ENCODE data around the gene SLC2A11. TPM values are rescaled to one million over a fixed set of nuclear protein-coding genes. Genes with fewer than 3 reads are reported as not detected.
A peak's percentile ranks its signal among the peaks of the same experiment; 100 is the strongest.

SLC2A11 gene
- total RNA-seq, 1 donor from 2014 or later, result 32.1 TPM

DNA sequence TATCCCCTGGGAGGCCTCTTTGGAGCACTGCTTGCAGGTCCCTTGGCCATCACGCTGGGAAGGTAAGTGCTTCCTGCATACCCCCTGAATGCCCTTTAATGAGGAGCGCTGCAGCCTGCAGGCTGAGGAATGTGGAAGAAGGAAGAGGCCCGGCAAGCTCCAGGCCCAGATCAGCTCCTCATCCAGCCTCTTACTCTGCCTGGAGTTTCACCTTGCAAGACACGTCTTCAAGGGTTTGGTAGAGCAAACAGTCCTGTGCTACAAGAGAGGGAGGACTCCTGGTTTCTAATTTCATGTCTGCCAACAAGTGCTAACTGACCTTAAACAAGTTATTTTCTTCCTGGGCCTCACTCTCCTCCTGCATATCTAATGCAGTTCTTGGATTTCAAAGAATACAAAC lies 10.9 kb downstream of the SLC2A11 start:
- Mint-ChIP-seq H3K4me3 (no peak overlapping the region), H3K9me3 (no peaks in the 10 kb centered on the region), H3K27me3 (no peaks in the 10 kb centered on the region), H3K36me3 (peaks cover 24% of the 10 kb centered on the region), H3K27ac (no peak overlapping the region), H3K4me1 (ENCODE audit: unreplicated experiment) (no peaks in the 10 kb centered on the region)
- TF ChIP-seq, protein P1, sequence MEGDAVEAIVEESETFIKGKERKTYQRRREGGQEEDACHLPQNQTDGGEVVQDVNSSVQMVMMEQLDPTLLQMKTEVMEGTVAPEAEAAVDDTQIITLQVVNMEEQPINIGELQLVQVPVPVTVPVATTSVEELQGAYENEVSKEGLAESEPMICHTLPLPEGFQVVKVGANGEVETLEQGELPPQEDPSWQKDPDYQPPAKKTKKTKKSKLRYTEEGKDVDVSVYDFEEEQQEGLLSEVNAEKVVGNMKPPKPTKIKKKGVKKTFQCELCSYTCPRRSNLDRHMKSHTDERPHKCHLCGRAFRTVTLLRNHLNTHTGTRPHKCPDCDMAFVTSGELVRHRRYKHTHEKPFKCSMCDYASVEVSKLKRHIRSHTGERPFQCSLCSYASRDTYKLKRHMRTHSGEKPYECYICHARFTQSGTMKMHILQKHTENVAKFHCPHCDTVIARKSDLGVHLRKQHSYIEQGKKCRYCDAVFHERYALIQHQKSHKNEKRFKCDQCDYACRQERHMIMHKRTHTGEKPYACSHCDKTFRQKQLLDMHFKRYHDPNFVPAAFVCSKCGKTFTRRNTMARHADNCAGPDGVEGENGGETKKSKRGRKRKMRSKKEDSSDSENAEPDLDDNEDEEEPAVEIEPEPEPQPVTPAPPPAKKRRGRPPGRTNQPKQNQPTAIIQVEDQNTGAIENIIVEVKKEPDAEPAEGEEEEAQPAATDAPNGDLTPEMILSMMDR (conservative IDR thresholded peaks at IDR 0.05), result no peak
- DNase-seq (ENCODE audit: extremely low spot score, unreplicated experiment), result no peak

DNA sequence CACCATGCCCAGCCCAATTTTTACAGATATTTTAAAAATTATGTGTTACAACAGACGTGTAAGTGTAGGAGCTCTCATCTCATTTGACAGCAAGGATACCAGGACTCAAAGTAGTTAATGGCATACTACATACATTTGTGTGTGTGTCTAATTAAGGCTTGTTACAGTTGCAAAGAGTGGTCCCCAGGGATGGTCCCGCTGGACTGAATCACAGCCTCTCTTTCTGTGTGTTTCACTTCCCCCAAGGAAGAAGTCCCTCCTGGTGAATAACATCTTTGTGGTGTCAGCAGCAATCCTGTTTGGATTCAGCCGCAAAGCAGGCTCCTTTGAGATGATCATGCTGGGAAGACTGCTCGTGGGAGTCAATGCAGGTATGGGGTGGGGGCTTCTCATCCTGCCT lies 17.2 kb downstream of the SLC2A11 start:
- TF ChIP-seq, protein P1 (conservative IDR thresholded peaks at IDR 0.05), result no peak
- Mint-ChIP-seq H3K36me3 (peaks cover 27% of the 10 kb centered on the region), H3K4me3 (no peak overlapping the region), H3K4me1 (ENCODE audit: unreplicated experiment) (no peaks in the 10 kb centered on the region), H3K27ac (no peak overlapping the region), H3K9me3 (no peaks in the 10 kb centered on the region), H3K27me3 (no peaks in the 10 kb centered on the region)
- no peak for DNase-seq (ENCODE audit: extremely low spot score, unreplicated experiment)

DNA sequence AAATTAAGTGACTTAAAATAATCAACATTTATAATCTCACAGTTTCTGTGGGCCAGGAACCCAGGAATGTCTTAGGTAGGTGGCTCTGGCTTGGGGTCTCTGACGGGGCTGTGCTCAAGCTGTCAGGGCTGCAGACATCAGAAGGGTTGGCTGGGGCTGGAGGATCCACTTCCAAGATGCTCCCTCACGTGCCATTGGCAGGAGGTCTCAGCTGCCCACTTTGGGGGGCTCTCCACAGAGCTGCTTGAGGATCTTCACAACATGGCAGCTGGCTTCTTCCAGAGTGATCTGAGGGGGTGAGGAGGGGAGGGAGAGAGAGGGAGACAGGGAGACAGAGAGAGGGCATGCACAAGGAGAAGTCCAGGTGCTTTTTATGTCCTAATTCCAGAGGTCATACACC lies 18.1 kb downstream of the SLC2A11 start:
- H3K27me3 Mint-ChIP-seq, result no peaks in the 10 kb centered on the region
- H3K27ac Mint-ChIP-seq, result no peak overlapping the region

DNA sequence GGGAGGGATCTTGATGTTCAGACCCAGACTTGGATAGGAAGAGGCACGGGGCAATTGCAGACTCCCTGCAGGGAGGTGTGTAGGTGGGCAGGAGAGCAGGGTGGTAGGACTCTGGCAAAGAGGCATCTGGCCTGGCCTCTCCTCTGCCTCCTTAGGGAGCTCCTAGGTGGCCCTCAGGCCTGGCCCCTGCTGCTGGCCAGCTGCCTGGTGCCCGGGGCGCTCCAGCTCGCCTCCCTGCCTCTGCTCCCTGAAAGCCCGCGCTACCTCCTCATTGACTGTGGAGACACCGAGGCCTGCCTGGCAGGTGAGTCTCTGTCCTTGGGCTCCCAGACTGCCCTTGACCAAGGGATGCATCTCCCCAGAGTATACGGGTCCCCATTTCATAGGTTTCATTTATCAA lies 19.9 kb downstream of the SLC2A11 start:
- H3K27ac Mint-ChIP-seq, result no peak overlapping the region
- TF ChIP-seq, protein P1 (conservative IDR thresholded peaks at IDR 0.05), result no peak
- H3K4me1 Mint-ChIP-seq (ENCODE audit: unreplicated experiment), result no peaks in the 10 kb centered on the region
- H3K36me3 Mint-ChIP-seq, result peaks cover 36% of the 10 kb centered on the region
- no peaks in the 10 kb centered on the region for H3K27me3 Mint-ChIP-seq
- no peak for DNase-seq (ENCODE audit: extremely low spot score, unreplicated experiment)
- no peaks in the 10 kb centered on the region for H3K9me3 Mint-ChIP-seq
- no peak overlapping the region for H3K4me3 Mint-ChIP-seq

More for the DNA sequence above, 18.1 kb downstream of the SLC2A11 start:
- no peaks in the 10 kb centered on the region for H3K4me1 Mint-ChIP-seq (ENCODE audit: unreplicated experiment)
- H3K36me3 Mint-ChIP-seq, result peaks cover 29% of the 10 kb centered on the region
- DNase-seq (ENCODE audit: extremely low spot score, unreplicated experiment), result no peak
- no peak overlapping the region for H3K4me3 Mint-ChIP-seq
- H3K9me3 Mint-ChIP-seq, result no peaks in the 10 kb centered on the region
- TF ChIP-seq, protein P1 (conservative IDR thresholded peaks at IDR 0.05), result no peak

DNA sequence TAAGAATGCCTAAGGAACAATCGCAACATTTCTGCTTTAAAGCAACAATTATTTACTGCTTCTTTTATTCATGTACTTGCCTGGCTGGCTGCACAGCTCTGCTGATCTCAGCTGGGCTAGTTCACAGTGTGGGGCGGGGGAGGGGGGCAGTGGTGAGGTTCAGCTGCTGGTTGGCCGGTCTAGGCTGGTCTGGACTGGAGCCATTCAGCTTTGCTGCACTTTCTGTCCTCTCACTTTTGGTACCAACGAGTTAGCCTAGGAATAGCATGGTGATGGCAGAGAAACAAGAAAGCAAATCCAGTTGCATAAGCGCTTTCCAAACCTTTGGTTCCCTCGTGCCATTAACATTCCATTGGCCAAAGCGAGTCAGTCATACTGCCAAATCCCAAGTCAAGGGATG lies 20.5 kb downstream of the SLC2A11 start:
- no peak for DNase-seq (ENCODE audit: extremely low spot score, unreplicated experiment)
- Mint-ChIP-seq H3K27ac (no peak overlapping the region), H3K27me3 (no peaks in the 10 kb centered on the region), H3K36me3 (peaks cover 36% of the 10 kb centered on the region), H3K4me3 (no peak overlapping the region), H3K9me3 (no peaks in the 10 kb centered on the region), H3K4me1 (ENCODE audit: unreplicated experiment) (no peaks in the 10 kb centered on the region)
- TF ChIP-seq, protein P1 (conservative IDR thresholded peaks at IDR 0.05), result no peak

DNA sequence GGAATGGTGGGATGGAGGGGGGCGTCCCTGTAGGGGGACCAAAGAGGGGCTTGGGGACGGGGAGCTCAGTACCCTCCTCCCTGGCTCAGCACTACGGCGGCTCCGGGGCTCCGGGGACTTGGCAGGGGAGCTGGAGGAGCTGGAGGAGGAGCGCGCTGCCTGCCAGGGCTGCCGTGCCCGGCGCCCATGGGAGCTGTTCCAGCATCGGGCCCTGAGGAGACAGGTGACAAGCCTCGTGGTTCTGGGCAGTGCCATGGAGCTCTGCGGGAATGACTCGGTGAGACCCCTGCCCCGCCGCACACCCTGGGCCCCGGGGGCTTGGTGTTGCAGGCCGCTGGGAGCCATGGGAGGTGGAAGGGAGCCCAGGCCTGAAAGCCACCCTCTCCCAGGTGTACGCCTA lies 24.7 kb downstream of the SLC2A11 start:
- no peaks in the 10 kb centered on the region for H3K9me3 Mint-ChIP-seq
- no peaks in the 10 kb centered on the region for H3K27me3 Mint-ChIP-seq
- H3K27ac Mint-ChIP-seq, result peak overlapping the region; percentile 41
- H3K36me3 Mint-ChIP-seq, result peaks cover 27% of the 10 kb centered on the region
- no peak for DNase-seq (ENCODE audit: extremely low spot score, unreplicated experiment)
- TF ChIP-seq, protein P1 (conservative IDR thresholded peaks at IDR 0.05), result no peak
- no peaks in the 10 kb centered on the region for H3K4me1 Mint-ChIP-seq (ENCODE audit: unreplicated experiment)
- H3K4me3 Mint-ChIP-seq, result no peak overlapping the region
